Subcutaneous adipose tissue (tissue), 4 donors: ENCODE results near the gene GFOD2. TPM values are rescaled to one million over a fixed set of nuclear protein-coding genes. Genes with fewer than 3 reads are reported as not detected.

Source experiments
- CTCF ChIP-seq: fragments of 450-650 bp; IDR thresholded peaks from one replicate; pipeline ENCODE4 v1.5.1; 2016; ENCODE audit warnings: low read depth, mild to moderate bottlenecking, control low read depth, antibody characterized with exemption, moderate library complexity
- total RNA-seq, 4 donors: library from RNA; depleted of rRNA; stranded (reverse); fragments of >200 nt; gene quantifications; one replicate each; pipeline ENCODE4 v1.1.0, GENCODE V29; 2016

Gene GFOD2
- total RNA-seq, 4 donors from 2014 or later: 9.1 to 21.1 (median 13.6) TPM

- TF ChIP-seq CTCF: no peak
Observed at GRCh38 chr16:67723911-67724305, 4.8 kb upstream of the GFOD2 start.

GRCh38 chr16:67723151-67723910, 4.2 kb upstream of the GFOD2 start:
- no peak for TF ChIP-seq CTCF

GRCh38 chr16:67720236-67720635, 1.1 kb upstream of the GFOD2 start:
- TF ChIP-seq CTCF: no peak

GRCh38 chr16:67719778-67720144, 645 bp upstream of the GFOD2 start:
- TF ChIP-seq CTCF: no peak

GRCh38 chr16:67718668-67719047, 458 bp downstream of the GFOD2 start:
- TF ChIP-seq CTCF: no peak

- TF ChIP-seq CTCF: no peak
Observed at GRCh38 chr16:67716097-67716496, 3.0 kb downstream of the GFOD2 start.

- TF ChIP-seq CTCF: no peak
Observed at GRCh38 chr16:67714522-67714921, 4.6 kb downstream of the GFOD2 start.
